22Rv1 (cell line): Measurements from ENCODE around the gene DIP2C.
"Not testable (repeated sequence)": the region's sequence is repeated elsewhere in the genome, so short reads cannot be mapped to it uniquely, and the experiment has no call there.

Experiments used
- H3K27ac ChIP-seq: fragments of 450-650 bp; 2 replicates; pipeline ENCODE4 v1.5.1; 2017
- ZFX ChIP-seq: fragments of 450-650 bp; IDR thresholded peaks from 2 replicates; pipeline ENCODE4 v1.6.1; 2017; ENCODE audit warnings: antibody characterized with exemption, borderline replicate concordance
- TF ChIP-seq, protein P1 (sequence below): fragments of 450-650 bp; IDR thresholded peaks from 2 replicates; pipeline ENCODE4 v1.5.1; 2017; ENCODE audit warnings: mild to moderate bottlenecking

DIP2C gene

DNA sequence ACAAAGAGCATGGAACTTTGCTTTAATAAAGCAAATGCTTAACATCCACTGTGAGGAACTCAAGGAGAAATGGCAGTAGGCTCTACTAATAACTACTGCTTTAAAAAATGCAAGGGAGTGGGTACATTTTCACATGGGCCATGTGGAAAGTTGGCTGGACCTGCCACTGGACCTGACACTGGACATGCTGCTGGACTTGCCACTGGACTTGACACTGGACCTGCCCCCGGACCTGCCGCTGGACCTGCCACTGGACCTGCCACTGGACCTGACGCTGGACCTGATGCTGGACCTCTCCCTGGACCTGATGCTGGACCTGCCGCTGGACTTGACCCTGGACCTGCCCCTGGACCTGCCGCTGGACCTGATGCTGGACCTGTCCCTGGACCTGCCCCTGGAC is 32.6 kb downstream of the DIP2C start:
- TF ChIP-seq ZFX: no peak
- TF ChIP-seq, protein P1, sequence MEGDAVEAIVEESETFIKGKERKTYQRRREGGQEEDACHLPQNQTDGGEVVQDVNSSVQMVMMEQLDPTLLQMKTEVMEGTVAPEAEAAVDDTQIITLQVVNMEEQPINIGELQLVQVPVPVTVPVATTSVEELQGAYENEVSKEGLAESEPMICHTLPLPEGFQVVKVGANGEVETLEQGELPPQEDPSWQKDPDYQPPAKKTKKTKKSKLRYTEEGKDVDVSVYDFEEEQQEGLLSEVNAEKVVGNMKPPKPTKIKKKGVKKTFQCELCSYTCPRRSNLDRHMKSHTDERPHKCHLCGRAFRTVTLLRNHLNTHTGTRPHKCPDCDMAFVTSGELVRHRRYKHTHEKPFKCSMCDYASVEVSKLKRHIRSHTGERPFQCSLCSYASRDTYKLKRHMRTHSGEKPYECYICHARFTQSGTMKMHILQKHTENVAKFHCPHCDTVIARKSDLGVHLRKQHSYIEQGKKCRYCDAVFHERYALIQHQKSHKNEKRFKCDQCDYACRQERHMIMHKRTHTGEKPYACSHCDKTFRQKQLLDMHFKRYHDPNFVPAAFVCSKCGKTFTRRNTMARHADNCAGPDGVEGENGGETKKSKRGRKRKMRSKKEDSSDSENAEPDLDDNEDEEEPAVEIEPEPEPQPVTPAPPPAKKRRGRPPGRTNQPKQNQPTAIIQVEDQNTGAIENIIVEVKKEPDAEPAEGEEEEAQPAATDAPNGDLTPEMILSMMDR: no peak
- no peak overlapping the region for H3K27ac ChIP-seq

DNA sequence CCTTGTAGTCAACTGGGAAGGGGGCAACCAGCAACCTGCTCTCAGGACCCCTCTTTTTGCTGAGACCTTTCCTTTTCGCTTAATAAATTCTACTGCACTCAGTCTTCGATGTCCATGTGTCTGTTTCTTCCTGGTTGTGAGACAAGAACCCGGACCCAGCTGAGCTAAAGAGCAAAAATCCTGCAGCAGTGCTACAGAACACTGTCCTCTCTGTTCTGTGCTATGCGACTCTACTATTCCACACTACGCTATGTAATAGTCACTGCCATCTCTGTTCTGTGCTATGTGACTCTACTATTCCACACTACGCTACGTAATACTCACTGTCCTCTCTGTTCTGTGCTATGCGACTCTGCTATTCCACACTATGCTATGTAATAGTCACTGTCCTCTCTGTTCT is 34.3 kb downstream of the DIP2C start:
- TF ChIP-seq, protein P1: no peak
- TF ChIP-seq ZFX: no peak
- H3K27ac ChIP-seq: no peak overlapping the region

- TF ChIP-seq ZFX: no peak
- TF ChIP-seq, protein P1: no peak
- H3K27ac ChIP-seq: no peak overlapping the region
Measured at GRCh38 chr10:654647-654996, 34.8 kb downstream of the DIP2C start.

DNA sequence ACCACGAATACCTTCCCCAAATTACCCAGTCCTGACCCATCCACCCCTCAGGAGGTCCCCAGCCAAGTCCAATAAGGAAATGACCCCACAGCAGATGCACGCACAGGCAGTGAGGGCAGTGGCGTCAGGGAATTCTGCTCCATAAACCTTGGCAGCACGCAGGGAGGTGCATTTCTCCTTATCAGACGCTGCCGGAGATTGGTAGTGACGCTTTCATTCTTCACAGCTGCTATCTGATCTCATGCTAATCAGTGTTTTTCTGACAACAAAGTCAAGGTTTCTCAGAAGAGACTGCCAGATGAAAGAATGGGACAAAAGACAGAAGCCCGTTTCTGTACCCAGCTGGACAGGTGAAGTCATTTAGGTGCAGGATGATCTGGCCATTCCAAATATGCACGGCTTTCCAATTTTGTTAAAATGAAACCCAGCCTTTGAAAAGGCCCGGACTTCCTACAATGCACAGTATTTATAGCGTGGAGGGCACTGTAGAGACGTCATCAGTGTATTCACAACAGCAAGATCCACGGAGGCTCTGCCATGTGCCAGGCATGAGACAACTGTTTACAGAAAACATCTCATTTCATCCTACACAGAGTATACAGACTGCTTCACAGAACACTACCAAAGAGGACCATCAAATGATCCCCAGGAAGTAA is 35.3 kb downstream of the DIP2C start:
- no peak overlapping the region for H3K27ac ChIP-seq
- no peak for TF ChIP-seq ZFX
- TF ChIP-seq, protein P1: no peak

- not testable (repeated sequence) for H3K27ac ChIP-seq
Measured at GRCh38 chr10:652832-653459, 36.5 kb downstream of the DIP2C start.

- no peak for TF ChIP-seq ZFX
- TF ChIP-seq, protein P1: no peak
- no peak overlapping the region for H3K27ac ChIP-seq
Measured at GRCh38 chr10:652233-652632, 37.2 kb downstream of the DIP2C start.

GRCh38 chr10:651692-652091 is 37.8 kb downstream of the DIP2C start:
- H3K27ac ChIP-seq: no peak overlapping the region
- TF ChIP-seq ZFX: no peak
- TF ChIP-seq, protein P1: no peak
